ENCODE results near the gene CHRNE.
"Not testable (repeated sequence)": the region's sequence is repeated elsewhere in the genome, so short reads cannot be mapped to it uniquely, and the experiment has no call there.

Gene CHRNE

DNA sequence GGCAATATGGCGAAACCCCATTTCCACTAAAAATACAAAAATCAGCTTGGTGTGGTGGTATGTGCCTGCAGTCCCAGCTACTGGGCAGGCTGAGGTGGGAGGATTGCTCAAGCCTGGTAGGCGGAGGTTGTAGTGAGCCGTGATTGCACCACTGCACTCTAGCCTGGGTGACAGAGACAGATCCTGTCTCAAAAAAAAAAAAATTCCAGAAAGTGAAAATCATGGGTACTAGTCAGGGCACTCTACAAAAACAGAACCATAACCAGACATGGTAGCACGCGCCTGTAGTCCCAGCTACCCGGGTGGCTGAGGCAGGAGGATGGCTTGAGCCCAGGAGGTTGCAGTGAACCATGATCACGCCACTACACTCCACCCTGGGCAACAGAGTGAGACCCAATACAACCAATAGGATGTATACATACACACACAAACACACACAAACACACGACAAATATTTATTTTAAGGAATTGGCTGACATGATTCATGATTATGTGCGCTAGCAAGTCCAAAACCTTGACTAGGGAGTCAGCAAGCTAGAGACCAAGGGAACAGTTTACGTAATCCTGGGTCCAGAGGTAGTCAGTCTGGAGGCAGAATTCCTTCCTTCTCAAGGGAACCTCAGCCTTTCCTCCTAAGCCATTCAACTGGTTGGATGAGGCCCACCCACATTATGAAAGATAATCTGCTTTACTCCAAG is 17.6 kb upstream of the CHRNE start:
- Histone ChIP-seq H3K9me3 (ENCODE audit: severe bottlenecking) (no peaks in the 10 kb centered on the region), H3K36me3 (no peaks in the 10 kb centered on the region), H3K27ac (no peak overlapping the region), H3K4me3 (ENCODE audit: low read depth, low read length) (no peak overlapping the region), H3K27me3 (ENCODE audit: insufficient read depth, low read depth, severe bottlenecking) (no peaks in the 10 kb centered on the region)
- TF ChIP-seq, protein P1, sequence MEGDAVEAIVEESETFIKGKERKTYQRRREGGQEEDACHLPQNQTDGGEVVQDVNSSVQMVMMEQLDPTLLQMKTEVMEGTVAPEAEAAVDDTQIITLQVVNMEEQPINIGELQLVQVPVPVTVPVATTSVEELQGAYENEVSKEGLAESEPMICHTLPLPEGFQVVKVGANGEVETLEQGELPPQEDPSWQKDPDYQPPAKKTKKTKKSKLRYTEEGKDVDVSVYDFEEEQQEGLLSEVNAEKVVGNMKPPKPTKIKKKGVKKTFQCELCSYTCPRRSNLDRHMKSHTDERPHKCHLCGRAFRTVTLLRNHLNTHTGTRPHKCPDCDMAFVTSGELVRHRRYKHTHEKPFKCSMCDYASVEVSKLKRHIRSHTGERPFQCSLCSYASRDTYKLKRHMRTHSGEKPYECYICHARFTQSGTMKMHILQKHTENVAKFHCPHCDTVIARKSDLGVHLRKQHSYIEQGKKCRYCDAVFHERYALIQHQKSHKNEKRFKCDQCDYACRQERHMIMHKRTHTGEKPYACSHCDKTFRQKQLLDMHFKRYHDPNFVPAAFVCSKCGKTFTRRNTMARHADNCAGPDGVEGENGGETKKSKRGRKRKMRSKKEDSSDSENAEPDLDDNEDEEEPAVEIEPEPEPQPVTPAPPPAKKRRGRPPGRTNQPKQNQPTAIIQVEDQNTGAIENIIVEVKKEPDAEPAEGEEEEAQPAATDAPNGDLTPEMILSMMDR (IDR thresholded peaks at IDR 0.05; ENCODE audit: low read depth, low read length), result no peak
- DNase-seq, result no peak

DNA sequence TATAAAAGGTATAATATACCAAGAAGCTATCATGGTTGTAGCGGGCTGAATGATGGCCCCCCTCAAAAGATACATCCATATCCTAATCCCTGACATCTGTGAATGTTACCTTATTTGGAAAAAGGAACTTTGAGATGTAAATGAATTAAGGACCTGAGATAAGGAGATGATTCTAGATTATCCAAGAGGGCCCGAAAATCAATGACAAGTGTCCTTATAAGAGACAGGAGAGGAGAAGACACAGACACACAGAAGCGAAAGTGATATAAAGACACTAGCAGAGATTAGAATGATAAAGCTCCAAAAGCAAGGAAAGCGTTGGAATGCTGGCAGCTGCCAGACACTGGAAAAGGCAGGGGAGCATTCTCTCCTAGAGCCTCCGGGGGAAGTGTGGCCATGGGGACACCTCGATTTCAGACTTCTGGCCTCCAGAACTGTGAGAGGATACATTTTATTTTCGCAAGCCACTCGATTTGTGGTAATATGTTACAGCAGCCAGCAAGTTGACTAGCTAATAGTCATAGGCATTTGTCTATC is 16.7 kb upstream of the CHRNE start:
- Histone ChIP-seq H3K4me3 (ENCODE audit: low read depth, low read length) (no peak overlapping the region), H3K27me3 (ENCODE audit: insufficient read depth, low read depth, severe bottlenecking) (no peaks in the 10 kb centered on the region), H3K9me3 (ENCODE audit: severe bottlenecking) (no peaks in the 10 kb centered on the region), H3K27ac (no peak overlapping the region), H3K36me3 (no peaks in the 10 kb centered on the region)
- TF ChIP-seq, protein P1 (IDR thresholded peaks at IDR 0.05; ENCODE audit: low read depth, low read length), result no peak
- DNase-seq, result no peak

DNA sequence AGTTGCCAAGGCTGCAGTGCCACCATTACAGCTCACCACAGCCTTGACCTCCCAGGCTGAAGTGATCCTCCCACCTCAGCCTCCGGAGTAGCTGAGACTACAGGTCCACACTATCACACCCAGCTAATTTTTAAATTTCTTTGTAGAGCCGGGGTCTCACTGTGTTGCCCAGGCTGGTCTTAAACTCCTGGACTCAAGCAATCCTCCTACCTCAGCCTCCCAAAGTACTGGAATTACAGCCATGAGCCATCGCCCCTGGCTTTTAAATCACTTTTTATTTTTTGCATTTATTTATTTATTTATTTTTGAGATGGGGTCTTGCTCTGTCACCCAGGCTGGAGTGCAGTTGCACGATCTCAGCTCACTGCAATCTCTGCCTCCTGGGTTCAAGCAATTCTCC is 11.7 kb upstream of the CHRNE start:
- not testable (repeated sequence) for H3K27ac ChIP-seq; H3K4me3 ChIP-seq (ENCODE audit: low read depth, low read length); H3K27me3 ChIP-seq (ENCODE audit: insufficient read depth, low read depth, severe bottlenecking); DNase-seq; H3K36me3 ChIP-seq; H3K9me3 ChIP-seq (ENCODE audit: severe bottlenecking)

DNA sequence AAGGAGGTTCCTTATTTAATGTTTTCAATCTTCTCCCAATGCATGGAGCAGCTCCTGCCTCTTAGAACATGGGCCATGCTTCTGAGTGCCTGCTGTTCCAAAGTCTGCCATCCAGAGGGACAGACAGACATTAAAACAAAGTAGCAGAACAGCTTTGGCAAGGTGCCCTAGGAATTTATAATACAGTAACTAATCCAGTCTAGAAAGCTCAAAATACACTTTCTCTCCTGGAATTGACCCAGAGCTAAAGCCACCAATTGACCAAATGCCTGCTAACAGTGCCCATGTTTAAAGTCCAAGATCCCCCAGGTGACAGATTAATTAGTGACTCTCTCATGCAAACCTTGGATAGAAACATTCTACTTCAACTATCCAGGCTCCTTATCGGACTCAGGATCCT is 11.1 kb upstream of the CHRNE start:
- Histone ChIP-seq H3K27ac (no peak overlapping the region), H3K9me3 (ENCODE audit: severe bottlenecking) (no peaks in the 10 kb centered on the region), H3K36me3 (no peaks in the 10 kb centered on the region), H3K4me3 (ENCODE audit: low read depth, low read length) (no peak overlapping the region), H3K27me3 (ENCODE audit: insufficient read depth, low read depth, severe bottlenecking) (no peaks in the 10 kb centered on the region)
- no peak for DNase-seq
- TF ChIP-seq, protein P1 (IDR thresholded peaks at IDR 0.05; ENCODE audit: low read depth, low read length), result no peak

DNA sequence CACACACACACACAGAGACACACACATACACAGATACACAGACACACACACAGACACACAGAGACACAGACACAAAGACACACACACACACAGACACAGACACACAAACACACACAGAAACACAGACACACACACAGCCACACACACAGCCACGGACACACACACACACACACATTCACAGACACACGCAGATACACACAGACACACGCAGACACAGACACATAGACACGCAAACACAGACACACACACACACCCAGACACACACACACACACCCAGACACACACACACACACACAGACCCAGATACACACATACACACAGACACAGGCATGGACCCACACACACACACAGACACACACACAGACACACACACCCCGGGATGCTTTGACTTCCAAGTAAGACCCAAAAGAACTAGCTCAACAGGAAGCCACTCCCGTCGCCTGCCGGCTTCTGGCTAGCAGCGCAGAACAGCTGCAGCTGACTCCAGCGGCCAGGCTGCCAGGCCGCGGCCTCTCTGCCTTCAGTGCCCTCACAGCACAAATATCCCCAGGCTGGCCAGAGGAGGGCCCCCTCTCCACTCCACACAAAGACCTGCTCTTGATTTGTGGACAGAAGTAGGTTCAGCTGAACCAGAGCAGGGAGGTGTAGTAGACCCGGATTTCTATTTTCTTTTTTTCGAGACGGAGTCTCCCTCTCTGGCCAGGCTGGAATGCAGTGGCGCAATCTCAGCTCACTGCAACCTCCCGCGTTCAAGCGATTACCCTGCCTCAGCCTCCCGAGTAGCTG is 6.0 kb upstream of the CHRNE start:
- TF ChIP-seq, protein P1 (IDR thresholded peaks at IDR 0.05; ENCODE audit: low read depth, low read length), result peak; percentile 83
- no peaks in the 10 kb centered on the region for H3K9me3 ChIP-seq (ENCODE audit: severe bottlenecking)
- peak; percentile 92 for DNase-seq
- no peaks in the 10 kb centered on the region for H3K27me3 ChIP-seq (ENCODE audit: insufficient read depth, low read depth, severe bottlenecking)
- H3K4me3 ChIP-seq (ENCODE audit: low read depth, low read length), result no peak overlapping the region
- H3K27ac ChIP-seq, result peak overlapping the region; percentile 17; the same call in 1 of the 2 replicates
- no peaks in the 10 kb centered on the region for H3K36me3 ChIP-seq

DNA sequence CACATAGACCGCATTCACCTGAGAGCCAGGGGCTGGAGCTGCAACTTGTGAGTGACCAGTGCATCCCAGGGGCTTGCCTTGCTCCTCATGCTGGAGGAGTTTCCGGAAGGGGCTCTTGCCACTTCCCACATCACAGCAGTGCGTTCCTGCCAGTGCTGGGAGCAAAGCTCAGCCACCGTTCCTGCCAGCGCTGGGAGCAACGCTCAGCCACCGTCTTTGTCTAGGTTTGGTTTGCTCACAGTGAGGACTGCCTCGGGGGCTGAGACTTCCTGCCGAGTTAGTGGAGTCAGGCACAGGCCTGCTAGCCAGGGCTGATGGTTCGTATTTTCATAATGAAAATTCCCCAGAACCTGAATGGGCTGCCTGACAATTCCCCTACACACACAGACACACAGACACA is 5.4 kb upstream of the CHRNE start:
- no peaks in the 10 kb centered on the region for H3K36me3 ChIP-seq
- H3K27me3 ChIP-seq (ENCODE audit: insufficient read depth, low read depth, severe bottlenecking), result no peaks in the 10 kb centered on the region
- H3K27ac ChIP-seq, result no peak overlapping the region
- H3K9me3 ChIP-seq (ENCODE audit: severe bottlenecking), result no peaks in the 10 kb centered on the region
- no peak for DNase-seq
- TF ChIP-seq, protein P1 (IDR thresholded peaks at IDR 0.05; ENCODE audit: low read depth, low read length), result no peak
- no peak overlapping the region for H3K4me3 ChIP-seq (ENCODE audit: low read depth, low read length)

DNA sequence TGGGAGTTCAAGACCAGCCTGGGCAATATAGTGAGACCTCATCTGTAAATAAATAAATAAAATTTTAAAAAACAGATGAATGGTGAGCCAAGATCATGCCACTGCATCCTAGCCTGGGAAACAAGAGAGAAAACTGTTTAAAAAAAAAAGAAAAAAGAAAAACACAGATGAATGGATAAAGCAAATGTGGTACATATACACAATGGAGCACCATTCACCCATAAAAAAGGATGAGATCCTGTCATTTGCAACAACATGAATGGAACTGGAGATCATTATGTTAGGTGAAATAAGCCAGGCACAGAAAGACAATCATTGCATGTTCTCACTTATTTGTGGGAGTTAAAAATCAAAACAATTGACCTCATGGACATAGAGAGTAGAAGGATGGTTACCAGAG is 3.7 kb upstream of the CHRNE start:
- not testable (repeated sequence) for DNase-seq; H3K36me3 ChIP-seq; H3K4me3 ChIP-seq (ENCODE audit: low read depth, low read length); H3K27me3 ChIP-seq (ENCODE audit: insufficient read depth, low read depth, severe bottlenecking); H3K9me3 ChIP-seq (ENCODE audit: severe bottlenecking); H3K27ac ChIP-seq
